Activated T-cell treated with anti-CD3 and anti-CD28 coated beads for 48 hours (primary cell): Measurements from ENCODE around the gene TMEM203.
A peak's percentile ranks its signal among the peaks of the same experiment; 100 is the strongest.

Experiments
- DNase-seq: peaks from one replicate; pipeline ENCODE4 v3.0.0-alpha.2; 2020; ENCODE audit warnings: low read depth

Gene TMEM203

DNA sequence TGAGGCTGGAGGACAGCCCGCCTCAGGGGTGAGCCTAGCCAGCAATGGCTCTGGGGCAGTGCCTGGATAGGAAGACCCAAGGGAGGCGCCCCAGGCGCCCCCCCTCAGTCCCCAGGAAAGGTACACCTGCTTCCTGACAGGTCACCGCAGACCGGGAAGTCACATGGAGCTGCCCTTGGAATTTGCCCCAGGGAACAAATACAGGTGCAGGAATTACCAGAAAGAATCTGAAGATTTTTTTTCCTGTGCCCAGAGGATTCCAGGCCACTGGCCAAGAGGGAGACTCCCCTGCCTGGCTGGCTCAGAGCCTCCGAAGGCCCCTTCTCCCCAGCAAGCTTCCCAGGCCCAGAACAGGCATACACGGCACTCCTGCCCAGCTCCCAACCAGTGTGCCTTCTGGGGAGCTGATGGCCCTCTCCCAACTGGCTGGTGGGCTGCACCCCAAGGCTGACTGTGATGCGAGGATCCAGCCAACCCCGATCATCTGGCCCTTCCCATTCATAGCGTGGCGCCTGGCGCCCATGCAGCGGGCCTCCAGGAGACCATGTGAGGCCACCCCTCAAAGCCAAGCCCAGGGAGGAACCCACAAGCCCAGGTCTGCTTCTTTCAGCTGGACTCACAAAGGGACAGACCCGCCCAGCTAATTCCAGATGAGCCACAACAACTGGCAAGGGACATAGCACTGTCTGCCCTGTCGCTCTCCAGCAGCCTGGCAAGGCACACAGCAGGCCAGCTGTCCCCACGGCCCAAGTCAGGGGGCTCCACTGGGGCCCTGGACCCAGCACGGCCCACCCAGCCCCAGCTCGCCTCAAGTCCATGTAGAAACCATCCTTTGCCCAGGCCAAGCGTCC, 7.2 kb downstream of the TMEM203 start:
- DNase-seq: no peak

DNA sequence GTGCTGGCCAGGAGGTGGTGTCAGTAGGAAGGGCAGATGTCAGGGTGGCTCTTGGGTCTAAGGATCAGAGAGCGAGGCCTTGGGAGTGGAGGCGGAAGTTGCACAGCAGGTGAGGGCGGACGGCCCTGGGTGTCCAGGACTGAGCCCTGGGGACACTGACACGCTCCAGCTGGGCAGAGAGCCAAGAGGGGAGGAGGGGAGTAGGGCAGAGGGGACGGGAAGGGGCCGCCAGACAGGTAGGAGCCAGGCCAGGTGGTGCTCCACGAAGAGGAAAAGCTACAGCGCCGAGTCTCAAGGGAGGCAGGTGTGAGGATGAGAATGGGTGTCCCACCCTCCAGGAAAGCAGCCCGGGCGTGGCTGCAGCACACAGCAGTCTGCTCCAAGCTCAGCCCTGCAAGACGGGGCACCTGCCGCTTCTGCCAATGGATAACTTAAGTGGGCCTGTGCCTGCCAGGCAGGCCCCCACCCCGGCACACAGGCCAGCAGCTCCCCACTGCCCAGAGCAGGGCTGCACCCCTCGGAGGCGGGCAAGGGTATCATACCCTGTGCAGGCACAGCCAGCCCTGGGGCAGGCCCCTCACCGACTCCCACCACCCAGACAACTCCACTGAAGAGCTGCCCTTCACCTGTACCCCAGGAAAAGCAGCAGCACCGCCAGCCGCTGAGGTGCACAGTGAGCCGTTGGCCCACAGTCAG, 9.8 kb downstream of the TMEM203 start:
- no peak for DNase-seq

DNA sequence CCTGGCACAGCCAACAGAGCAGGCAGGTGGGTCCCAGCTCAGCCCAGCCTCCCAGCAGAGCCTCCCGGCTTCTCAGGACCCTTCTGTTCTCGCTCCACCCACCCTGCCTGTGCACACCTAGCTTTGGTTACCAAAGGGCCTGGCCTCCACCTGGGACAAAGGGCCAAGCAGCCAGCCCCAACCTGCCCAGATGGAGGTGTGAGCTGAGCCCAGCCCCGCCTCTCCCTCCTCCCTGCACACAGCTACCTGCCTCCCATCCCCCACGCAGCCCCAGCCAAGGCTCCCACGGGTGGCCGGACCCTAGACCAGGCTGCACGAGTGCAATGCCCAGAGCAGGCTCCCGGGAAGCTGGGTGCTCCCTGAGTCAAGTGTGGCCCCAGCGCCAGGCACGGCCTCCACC, 10.5 kb downstream of the TMEM203 start:
- DNase-seq: no peak

DNA sequence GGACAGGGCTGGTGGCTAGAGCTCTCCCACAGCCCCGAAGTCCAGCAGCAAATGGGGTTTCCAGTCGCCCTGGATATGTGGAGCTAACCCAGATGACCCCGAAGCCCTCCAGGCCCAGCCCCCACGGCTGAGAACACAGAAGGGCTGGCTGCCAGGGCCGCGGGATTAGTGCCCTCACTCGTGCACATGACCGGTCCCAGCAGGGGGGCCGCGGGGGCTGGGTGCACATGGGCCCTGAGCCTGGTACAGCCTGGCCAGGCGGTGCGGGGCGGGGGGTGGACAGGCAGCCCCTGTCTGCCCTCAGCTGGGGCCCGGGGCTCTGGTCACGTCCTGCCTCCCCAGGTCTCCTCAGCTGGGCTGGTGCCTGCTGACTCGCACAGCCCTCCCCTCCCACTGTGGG, 11.1 kb downstream of the TMEM203 start:
- no peak for DNase-seq

DNA sequence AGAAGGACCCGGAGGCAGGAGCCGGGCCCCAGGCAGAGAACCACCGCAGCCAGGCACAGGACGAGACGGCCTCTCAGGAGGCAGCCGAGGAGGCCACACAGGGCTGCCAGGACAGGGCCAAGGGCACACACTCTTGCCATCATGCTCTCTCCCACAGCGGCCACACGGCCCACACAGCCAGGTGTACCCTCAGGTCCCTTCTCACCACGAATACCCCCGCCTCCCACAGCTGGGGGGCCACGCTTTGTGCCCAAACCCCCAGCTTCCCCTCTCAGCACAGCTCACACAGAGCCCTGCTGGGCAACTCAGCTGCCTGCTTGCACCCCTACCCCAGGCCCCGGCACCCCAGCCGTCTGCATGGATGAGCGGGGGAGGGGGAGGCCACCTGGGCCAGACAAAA, 11.7 kb downstream of the TMEM203 start:
- DNase-seq: no peak

DNA sequence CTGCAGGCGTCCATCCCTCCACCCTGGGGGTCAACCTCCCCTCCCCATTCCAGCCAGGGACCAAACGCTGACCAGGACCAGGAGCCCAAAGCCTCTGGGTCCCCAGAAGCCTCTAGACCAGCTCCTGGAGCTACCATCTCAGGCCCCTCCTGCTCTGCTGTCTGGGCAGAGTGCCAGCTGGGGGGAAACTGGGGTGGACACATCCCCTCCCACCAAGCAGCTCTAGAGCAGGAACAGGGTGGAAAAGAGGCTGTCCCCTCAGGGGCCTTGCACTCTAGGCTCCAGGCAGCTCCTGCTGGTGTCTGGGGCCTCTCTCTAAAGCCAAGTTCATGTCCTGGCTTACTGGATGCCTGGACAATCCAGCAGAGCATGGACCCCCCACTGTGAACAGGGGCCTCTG, 12.6 kb downstream of the TMEM203 start:
- DNase-seq: no peak

DNA sequence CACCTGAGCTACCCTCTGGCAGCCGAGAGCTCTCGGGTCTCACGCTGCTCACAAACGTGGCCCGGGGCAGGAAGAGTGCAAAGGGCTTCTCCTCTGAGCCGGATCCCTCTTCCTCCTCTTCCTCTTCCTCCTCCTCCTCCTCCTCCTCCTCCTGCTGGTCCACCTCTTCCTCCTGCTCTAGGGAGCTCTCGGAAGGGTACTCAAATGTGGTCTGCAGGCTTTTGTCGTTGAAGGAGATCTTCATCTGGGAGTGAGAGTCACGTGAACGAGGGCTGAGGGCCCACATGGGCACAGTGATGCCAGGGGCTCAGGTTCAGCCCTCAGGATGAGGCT, 13.0 kb downstream of the TMEM203 start:
- no peak for DNase-seq

DNA sequence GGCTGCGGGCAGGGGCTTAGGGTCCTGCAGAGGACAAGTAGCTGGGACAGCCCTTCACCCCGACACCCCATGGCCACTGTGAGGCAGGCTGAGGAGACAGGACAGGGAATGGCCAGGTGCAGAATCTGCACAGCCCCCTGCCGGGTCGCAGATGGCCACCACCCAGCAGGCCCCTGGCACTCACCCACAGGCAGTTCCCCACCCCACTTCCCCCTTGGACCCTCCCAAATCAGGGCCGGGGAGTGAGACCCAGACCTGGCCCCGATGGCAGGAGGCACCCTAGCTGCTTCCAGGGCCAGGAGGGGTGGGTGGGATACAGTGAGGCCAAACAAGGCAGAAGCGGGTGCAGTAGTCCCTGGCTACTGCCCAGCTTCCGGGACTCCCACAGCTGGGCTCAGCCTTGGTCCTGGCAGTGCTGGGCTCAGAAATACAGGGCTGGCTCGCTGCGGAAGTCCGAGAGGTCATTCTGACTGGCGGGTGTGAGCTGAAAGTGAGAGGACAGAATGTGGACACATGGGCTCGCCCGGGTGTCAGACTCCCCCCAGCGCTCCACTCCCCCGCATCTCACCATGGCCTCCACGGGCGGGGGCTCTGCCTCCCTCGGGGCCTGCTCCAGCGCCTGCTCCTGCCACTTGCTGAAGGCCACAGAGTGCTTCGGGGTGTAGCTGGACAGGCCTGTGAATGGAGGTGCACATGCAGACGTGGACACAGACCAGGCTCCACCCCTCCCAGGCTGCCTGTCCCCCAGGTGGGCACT, 13.6 kb downstream of the TMEM203 start:
- DNase-seq: no peak

DNA sequence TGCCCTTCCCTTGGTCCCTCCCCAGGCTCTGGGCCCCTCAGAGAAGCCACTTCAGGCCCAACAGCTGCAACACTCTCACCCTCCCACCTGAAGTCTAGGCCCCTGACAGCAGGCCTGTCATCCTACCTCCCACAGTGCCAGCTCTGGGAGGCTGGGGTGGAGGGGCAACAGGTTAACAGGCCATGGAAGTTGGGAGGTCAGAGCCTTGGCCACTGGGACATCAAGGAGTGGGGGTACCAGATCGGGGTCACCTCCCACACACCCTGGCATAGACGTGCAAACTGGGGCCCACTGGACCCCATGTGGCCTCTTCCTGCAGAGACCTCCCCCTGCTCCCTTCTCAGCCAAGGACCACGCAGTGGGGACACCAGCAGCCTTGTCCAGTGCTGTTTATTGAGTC, 14.2 kb downstream of the TMEM203 start:
- DNase-seq: no peak

DNA sequence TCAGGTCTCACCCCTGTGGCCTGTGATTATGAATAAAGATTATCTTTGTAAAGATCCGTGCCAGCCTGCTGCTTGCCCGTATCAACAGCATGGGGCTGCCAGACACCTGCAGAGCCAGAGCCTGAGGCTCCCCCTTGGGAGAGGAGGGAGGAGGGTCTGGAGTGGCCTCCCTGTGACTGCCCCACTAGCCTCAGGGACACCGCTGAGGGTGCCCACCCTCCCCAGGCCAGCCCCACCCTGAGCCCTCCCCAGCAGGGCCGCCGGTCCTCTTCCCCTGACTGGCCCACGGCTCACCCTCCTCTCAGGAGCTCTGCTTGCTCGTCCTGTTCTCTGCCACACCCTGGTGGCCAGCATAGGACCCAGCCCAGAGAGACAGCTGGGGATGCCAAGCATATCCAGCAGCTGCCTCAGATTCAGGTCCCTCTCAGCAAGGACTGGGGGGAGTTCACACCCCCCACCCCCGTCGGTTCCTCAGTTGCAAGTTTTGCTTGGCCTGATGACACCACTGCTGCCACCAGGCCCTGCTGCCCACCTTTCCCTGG, 15.1 kb downstream of the TMEM203 start:
- DNase-seq: no peak

DNA sequence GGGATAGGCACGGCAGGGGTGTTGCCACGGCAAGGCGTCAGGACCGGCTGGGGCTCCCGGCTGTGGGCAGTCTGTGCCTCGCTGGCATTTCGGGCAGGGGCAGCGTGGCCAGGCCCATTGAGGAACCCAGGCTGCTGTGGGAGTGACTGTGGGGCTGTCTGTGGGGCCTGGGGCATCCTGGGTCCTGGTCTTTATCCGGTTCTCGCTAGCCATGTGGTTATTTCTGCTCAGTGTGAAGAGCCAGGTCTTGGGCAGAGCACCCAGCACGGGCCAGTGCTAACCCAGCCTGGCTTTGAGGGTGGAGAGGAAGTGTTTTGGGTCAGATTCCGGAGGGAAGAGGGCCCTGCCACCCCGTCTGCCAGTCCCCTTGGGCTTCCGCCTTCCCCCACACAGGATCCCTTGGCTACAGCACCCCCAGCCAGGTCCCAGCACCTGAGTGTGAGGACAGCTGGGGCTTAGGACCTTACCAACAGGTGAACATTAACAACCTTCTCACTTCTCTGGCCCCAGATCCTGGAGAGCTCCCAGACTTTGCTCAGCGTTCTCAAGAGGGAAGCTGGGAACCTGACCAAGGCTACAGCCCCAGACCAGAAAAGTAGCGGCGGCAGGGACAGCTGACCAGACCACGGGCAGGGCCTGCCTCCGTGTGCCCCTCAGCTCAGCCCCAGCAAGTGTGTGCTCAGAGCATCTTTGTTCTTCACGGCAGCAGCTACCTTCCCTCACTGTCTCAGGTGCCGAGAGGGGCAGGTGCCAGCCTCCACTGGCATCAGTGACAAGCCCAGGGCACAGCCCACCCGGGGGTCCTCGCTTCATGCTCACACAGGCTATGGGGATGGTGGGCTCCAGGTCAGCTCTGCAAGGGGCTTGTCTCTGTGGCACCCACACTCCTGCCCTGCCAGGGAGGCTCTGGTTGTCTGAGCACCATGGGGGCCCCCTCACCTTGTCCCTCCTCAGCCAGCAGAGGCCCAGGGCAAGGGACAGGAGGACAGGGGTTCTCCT, 15.9 kb downstream of the TMEM203 start:
- no peak for DNase-seq

DNA sequence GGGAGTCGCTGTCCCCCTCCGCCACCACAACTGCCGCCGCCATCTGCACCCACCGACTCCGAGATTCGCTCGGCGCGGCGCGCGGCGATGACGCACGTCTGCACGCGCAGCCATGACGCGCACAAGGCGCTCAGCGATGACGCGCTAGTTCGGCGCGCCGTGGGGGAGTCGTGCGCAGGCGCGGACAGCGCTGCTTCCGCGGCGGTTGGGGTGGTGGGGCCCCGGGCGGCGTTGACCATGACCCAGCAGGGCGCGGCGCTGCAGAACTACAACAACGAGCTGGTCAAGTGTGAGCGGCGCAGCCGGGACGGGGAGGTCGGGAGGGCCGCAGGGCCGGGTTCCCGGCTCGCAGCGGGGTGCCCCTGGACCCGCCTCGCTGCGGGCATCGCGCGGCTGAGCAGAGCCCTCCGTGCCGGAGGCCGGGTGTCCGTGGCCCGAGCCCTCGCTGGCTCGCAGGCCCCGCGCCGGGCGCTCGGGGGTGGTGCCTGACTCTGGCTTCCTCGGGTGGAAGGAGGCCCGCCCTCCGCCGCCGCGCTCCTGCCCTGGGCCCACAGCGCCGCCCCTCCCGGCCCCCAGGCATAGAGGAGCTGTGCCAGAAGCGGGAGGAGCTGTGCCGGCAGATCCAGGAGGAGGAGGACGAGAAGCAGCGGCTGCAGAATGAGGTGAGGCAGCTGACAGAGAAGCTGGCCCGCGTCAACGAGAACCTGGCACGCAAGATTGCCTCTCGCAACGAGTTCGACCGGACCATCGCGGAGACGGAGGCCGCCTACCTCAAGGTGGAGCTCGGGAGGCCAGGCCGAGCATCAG, 16.8 kb downstream of the TMEM203 start, which contains the start of the genes ANAPC2 and SSNA1:
ANAPC2 (minus strand) TSS at position 71 of the 807 bp plus-strand sequence; CDS start at position 43, 28 bp downstream.
SSNA1 (plus strand) TSS at position 187 of the 807 bp plus-strand sequence; CDS start at position 238, 51 bp downstream.
- peak; percentile 97 for DNase-seq

DNA sequence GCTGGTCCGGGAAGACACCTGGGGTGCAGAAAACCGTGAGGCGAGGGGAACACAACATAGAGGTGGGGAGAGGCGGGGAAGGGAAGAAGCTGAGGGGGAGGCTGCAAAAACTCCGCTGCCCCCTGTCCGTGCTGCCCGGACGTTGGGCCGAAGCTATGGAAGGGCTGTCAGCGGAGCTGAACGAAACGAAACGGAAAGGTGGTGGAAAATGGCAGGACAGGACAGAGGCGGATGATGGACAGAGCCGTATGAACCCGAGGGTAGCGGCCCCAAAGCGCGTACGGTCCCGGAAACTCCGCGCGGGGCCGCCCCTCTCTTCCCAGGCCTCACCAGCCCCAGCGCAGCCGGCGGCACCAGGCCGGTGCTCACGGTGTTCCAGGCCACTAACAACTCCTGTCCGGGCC, 17.4 kb downstream of the TMEM203 start:
- DNase-seq: no peak

DNA sequence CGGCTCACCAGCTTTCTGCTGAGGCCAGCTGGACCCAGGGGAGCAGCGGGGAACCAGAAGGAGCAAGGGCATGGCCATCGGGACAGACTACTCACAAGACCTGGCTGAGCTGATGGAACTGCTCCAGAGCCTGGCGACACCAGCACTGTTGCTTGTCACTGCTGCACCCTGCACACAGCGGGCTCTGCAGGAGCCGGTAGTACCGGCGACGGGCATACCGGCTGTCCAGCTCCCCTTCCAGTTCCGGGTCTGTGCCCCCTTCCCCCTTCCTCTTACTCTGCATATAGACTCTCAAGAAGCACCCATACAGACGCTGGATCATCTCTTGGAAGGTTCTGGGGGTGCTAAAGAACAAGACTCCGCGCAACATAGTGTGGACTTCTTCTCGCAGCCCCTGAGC, 18.1 kb downstream of the TMEM203 start:
- DNase-seq: no peak

DNA sequence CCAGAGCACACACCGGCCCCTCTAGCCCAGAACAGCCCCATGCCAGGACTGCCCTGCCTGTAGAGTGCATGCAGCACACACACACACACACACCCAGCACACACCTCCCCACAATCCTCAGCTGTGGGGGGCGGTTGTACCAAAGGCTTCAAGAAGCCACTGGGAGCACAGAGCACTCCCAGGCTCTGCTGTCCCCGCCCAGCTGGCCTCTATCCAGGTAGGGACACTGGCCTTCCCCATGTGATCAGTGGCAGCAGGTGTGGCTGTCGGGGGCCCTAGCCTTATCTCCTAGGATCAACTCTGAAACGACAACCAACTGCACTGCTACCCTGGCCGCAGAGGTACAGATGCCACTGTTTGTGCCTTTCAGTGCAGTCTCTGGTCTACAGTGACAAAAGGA, 19.1 kb downstream of the TMEM203 start:
- no peak for DNase-seq

DNA sequence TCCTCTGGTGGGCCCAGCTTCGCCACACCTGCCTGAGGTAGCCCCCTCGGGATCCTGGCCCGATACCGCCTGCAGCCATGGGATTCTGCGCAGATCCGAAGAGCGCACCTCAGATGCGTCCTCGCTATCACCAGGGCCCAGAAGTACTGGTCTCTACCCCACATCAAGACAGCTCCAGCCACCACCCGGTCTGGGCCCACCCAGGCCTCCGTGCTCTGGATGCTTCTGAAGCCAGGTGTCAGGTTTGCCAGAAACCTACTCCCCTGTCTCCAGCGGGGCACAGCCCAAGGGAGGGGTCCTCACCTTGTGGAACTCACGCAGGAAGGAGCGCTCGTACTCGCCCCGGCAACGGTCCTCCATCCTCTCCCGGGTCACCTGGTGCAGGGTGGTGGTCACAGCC, 19.5 kb downstream of the TMEM203 start:
- no peak for DNase-seq

DNA sequence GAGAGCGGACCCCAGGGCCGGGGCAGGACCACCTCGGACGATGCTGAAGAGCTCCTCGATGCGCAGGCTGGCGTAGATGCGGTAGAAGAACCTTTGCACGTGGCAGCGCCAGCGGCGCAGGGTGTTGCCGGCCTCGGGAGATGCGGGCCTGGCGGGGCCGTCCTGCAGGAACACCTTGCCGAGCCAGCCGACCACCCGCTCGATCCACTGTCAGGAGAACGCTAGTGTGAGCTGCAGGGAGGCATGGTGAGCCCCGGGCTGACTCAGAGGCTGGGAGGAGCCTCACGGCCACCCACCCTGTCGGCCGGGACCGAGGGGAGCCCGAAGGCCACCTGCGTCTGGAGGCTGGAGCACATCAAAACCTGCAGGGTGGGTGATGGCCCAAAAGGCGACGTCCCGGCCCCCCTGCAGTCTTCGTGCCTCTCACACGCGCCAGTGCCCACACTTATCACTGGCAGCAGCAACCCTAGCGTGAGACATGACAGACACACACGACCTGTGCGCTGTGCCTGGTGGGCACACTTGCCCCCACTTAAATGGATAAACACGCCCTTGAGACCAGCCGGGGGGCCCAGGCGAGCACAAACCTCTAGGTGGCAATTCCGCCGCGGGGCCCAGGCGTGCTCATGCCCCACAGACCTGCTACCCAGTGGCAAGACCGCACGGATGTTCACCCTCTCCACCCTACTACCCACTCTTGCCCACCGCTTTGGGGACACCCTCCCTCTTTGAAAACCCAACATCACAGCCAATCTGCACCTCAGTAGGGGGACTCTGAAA, 20.4 kb downstream of the TMEM203 start:
- DNase-seq: no peak

DNA sequence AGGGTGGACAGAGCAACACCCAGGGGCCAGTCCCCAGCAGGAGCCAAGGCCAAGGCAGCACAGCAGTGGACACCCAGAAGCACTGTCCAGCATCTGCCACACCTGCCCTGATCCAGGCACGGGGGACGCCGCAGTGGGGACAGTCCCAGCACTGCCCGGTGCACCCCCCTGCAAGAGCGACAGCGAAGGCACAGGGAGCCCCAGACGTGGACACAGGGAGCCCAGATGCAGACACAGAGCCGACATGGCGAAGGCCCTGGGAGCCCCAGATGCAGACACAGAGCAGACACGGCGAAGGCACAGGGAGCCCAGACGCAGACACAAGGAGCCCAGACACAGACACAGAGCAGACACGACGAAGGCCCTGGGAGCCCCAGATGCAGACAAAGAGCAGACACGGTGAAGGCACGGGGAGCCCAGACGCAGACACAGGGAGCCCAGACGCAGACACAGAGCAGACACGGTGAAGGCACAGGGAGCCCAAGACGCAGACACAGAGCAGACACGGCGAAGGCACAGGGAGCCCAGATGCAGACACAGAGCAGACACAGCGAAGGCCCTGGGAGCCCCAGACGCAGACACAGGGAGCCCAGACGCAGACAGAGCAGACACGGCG, 21.4 kb downstream of the TMEM203 start:
- no peak for DNase-seq

DNA sequence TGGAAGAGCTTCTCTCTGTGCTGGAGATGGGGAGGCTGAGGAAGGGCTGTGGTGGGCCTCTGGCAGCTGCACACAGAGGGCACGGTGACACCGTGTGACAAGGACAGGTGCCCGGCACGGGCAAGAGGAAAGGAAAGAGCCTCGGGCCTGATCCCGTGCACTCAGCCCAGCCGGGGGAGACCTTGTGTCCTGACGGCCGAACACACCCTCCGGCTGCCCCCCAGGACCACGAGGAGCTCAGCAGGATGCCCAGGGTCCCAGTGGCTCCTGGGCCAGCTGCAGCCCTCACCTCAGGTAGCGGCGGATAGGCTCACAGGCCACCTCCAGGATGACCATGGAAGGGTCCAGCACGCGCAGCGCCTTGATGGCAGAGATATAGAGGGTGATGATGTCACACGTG, 22.6 kb downstream of the TMEM203 start:
- DNase-seq: no peak
